Sciatic nerve (tissue), 2 donors: ENCODE results near the gene CPB2. TPM values are rescaled to one million over a fixed set of nuclear protein-coding genes. Genes with fewer than 3 reads are reported as not detected.

Source experiments
- ATAC-seq: fragments of 200-7000 bp; cut with Tn5 transposase; one replicate; pipeline ENCODE4 v1.9.1; 2020; ENCODE audit warnings: mild to moderate bottlenecking, moderate library complexity
- DNase-seq: peaks from one replicate; pipeline ENCODE4 v3.0.0-alpha.2; 2020; ENCODE audit warnings: low spot score
- intact Hi-C: fragments of 100-400 bp; cut with DNase I; formaldehyde crosslinking; loops from one replicate; pipeline ENCODE4 v1.14.2; 2022
- total RNA-seq: library from RNA; stranded (reverse); fragmentation: NEBNext Ultra II Directional; extraction: Animal tissue kit (Norgen Biotek cat#: 25700); gene quantifications from one replicate; pipeline ENCODE4 v1.2.1, GENCODE V29; 2021
- donor health status: DM: no; HTN: no; CAD: no.
- donor health status: DM: no; HTN: no; CAD: no.

CPB2 gene
- total RNA-seq, 1 donor from 2014 or later, result not detected

GRCh38 chr13:46016216-46016615 lies 88.6 kb downstream of the CPB2 start:
- DNase-seq, result no peak
- ATAC-seq, result no peak
- intact Hi-C loops, result no loop called here

- DNase-seq, result no peak
- intact Hi-C loops, result no loop called here
- ATAC-seq, result no peak
These were observed 89.5 kb downstream of the CPB2 start for GRCh38 chr13:46015366-46015765.

GRCh38 chr13:46012404-46012803 lies 92.4 kb downstream of the CPB2 start:
- DNase-seq (no peak), ATAC-seq (no peak)
- intact Hi-C loops, result no loop called here

GRCh38 chr13:46010148-46010547 lies 94.7 kb downstream of the CPB2 start:
- no peak for ATAC-seq
- intact Hi-C loops, result no loop called here
- no peak for DNase-seq

- ATAC-seq (no peak), DNase-seq (no peak)
- intact Hi-C loops, result no loop called here
These were observed 96.2 kb downstream of the CPB2 start for GRCh38 chr13:46008631-46009030.

- no peak for DNase-seq
- no peak for ATAC-seq
- intact Hi-C loops, result no loop called here
These were observed 98.0 kb downstream of the CPB2 start for GRCh38 chr13:46006688-46007452.

GRCh38 chr13:46004491-46004890 lies 100.3 kb downstream of the CPB2 start:
- ATAC-seq (no peak), DNase-seq (no peak)
- intact Hi-C loops, result no loop called here

Other genes with a start within 250 kb of the CPB2 start
- 74.1 TPM for gene ZC3H13, start 52.3 kb downstream of the CPB2 start, total RNA-seq
- 52.7 TPM for gene LCP1, start 77.1 kb upstream of the CPB2 start, total RNA-seq
- gene LRRC63, start 106.9 kb upstream of the CPB2 start, total RNA-seq, result 0.49 TPM